ENCODE results near the gene CRISPLD2.
"Not testable (repeated sequence)": the region's sequence is repeated elsewhere in the genome, so short reads cannot be mapped to it uniquely, and the experiment has no call there.

The CRISPLD2 gene

DNA sequence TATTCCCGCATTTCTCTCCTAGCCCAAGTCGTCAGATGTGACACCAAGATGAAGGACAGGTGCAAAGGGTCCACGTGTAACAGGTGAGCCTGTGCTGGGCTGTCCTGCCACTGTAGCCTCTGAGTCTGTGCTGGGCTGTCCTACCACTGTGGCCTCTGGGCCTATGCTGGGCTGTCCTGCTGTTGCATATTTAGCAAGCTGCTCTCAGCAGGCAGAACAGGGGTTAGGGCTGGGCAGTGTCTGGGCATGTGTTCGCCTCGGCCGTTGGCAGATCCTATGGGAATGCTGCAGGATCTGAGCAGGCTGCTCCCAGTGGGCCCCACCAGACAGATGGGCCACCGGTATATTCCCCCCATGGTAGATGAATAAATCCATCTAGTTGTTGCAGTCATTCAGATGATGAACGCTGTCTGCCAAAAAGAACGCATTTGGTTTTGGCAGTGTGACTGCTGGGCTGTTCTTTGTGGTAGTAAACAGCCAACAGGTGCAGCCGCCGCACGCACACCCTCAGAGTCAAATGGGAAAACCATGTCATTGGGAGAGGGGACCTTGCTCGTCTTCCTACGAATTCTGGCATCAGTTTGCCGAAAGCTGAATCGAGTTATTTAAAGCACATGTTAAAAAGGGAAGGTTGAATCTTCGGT, 49.2 kb downstream of the CRISPLD2 start:
- no peak overlapping the region for H2AFZ ChIP-seq (ENCODE audit: low read length)
- H3K27me3 ChIP-seq (replicated peaks; ENCODE audit: insufficient read depth, low read length), result peaks cover 53% of the 10 kb centered on the region
- no peaks in the 10 kb centered on the region for H4K20me1 ChIP-seq (ENCODE audit: insufficient read depth, low read length)
- H3K9ac ChIP-seq (ENCODE audit: low read length), result no peak overlapping the region
- H3K36me3 ChIP-seq (replicated peaks; ENCODE audit: insufficient read depth, low read length), result no peaks in the 10 kb centered on the region
- no peaks in the 10 kb centered on the region for H3K9me3 ChIP-seq (replicated peaks; ENCODE audit: insufficient read depth, low read length)
- no peaks in the 10 kb centered on the region for H3K4me1 ChIP-seq (ENCODE audit: low read length)
- H3K79me2 ChIP-seq (ENCODE audit: low read length), result no peaks in the 10 kb centered on the region
- H3F3A ChIP-seq (ENCODE audit: insufficient read depth, low read length), result no peaks in the 10 kb centered on the region
- no peak for DNase-seq
- TF ChIP-seq EZH2 (optimal IDR thresholded peaks at IDR 0.05; ENCODE audit: low read depth, low read length), result no peak
- no peak overlapping the region for H3K4me2 ChIP-seq (ENCODE audit: low read depth, low read length)
- H3K4me3 ChIP-seq (ENCODE audit: low read length), result no peak overlapping the region
- H3K27ac ChIP-seq (ENCODE audit: low read length), result no peak overlapping the region
- no peaks in the 10 kb centered on the region for H3K9me2 ChIP-seq (replicated peaks; ENCODE audit: insufficient read depth, low read length)

GRCh38 chr16:84869473-84869845, 49.7 kb downstream of the CRISPLD2 start:
- Histone ChIP-seq H3K4me1 (ENCODE audit: low read length) (no peaks in the 10 kb centered on the region), H3F3A (ENCODE audit: insufficient read depth, low read length) (no peaks in the 10 kb centered on the region), H3K9me2 (replicated peaks; ENCODE audit: insufficient read depth, low read length) (no peaks in the 10 kb centered on the region), H3K27ac (ENCODE audit: low read length) (no peak overlapping the region), H3K79me2 (ENCODE audit: low read length) (no peaks in the 10 kb centered on the region), H3K36me3 (replicated peaks; ENCODE audit: insufficient read depth, low read length) (no peaks in the 10 kb centered on the region), H2AFZ (ENCODE audit: low read length) (no peak overlapping the region), H3K4me2 (ENCODE audit: low read depth, low read length) (no peak overlapping the region), H3K9ac (ENCODE audit: low read length) (no peak overlapping the region), H3K9me3 (replicated peaks; ENCODE audit: insufficient read depth, low read length) (no peaks in the 10 kb centered on the region), H3K27me3 (replicated peaks; ENCODE audit: insufficient read depth, low read length) (peaks cover 48% of the 10 kb centered on the region), H3K4me3 (ENCODE audit: low read length) (no peak overlapping the region), H4K20me1 (ENCODE audit: insufficient read depth, low read length) (no peaks in the 10 kb centered on the region)
- no peak for DNase-seq
- TF ChIP-seq, protein P1, sequence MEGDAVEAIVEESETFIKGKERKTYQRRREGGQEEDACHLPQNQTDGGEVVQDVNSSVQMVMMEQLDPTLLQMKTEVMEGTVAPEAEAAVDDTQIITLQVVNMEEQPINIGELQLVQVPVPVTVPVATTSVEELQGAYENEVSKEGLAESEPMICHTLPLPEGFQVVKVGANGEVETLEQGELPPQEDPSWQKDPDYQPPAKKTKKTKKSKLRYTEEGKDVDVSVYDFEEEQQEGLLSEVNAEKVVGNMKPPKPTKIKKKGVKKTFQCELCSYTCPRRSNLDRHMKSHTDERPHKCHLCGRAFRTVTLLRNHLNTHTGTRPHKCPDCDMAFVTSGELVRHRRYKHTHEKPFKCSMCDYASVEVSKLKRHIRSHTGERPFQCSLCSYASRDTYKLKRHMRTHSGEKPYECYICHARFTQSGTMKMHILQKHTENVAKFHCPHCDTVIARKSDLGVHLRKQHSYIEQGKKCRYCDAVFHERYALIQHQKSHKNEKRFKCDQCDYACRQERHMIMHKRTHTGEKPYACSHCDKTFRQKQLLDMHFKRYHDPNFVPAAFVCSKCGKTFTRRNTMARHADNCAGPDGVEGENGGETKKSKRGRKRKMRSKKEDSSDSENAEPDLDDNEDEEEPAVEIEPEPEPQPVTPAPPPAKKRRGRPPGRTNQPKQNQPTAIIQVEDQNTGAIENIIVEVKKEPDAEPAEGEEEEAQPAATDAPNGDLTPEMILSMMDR (IDR thresholded peaks at IDR 0.05; ENCODE audit: low read length), result no peak
- TF ChIP-seq EZH2 (optimal IDR thresholded peaks at IDR 0.05; ENCODE audit: low read depth, low read length), result no peak
- TF ChIP-seq EZH2phosphoT487 (IDR thresholded peaks at IDR 0.05; ENCODE audit: low read length), result no peak

DNA sequence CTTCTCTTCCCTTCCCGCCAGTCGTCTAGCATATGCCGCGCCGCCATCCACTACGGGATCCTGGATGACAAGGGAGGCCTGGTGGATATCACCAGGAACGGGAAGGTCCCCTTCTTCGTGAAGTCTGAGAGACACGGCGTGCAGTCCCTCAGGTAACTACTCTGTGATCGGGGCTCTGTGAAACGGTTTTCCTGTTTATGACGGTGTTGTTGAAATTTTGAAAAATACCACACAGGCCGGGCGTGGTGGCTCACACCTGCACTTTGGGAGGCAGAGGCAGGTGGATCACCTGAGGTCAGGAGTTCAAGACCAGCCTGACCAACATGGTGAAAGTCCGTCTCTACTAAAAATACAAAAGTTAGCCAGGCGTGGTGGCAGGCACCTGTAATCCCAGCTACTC, 53.2 kb downstream of the CRISPLD2 start:
- not testable (repeated sequence) for H3K4me1 ChIP-seq (ENCODE audit: low read length); H3K9me2 ChIP-seq (replicated peaks; ENCODE audit: insufficient read depth, low read length); H3K4me2 ChIP-seq (ENCODE audit: low read depth, low read length); DNase-seq; H3F3A ChIP-seq (ENCODE audit: insufficient read depth, low read length); H3K9me3 ChIP-seq (replicated peaks; ENCODE audit: insufficient read depth, low read length); H3K79me2 ChIP-seq (ENCODE audit: low read length); H3K4me3 ChIP-seq (ENCODE audit: low read length); H3K27ac ChIP-seq (ENCODE audit: low read length); H2AFZ ChIP-seq (ENCODE audit: low read length); H3K36me3 ChIP-seq (replicated peaks; ENCODE audit: insufficient read depth, low read length); H3K9ac ChIP-seq (ENCODE audit: low read length); H4K20me1 ChIP-seq (ENCODE audit: insufficient read depth, low read length)
- H3K27me3 ChIP-seq (replicated peaks; ENCODE audit: insufficient read depth, low read length), result peaks cover 18% of the 10 kb centered on the region; the same call in 1 of the 2 replicates

GRCh38 chr16:84874004-84874435, 54.2 kb downstream of the CRISPLD2 start:
- Histone ChIP-seq H4K20me1 (ENCODE audit: insufficient read depth, low read length) (no peaks in the 10 kb centered on the region), H3K9ac (ENCODE audit: low read length) (no peak overlapping the region), H3K27ac (ENCODE audit: low read length) (no peak overlapping the region), H3K4me3 (ENCODE audit: low read length) (no peak overlapping the region), H3K9me2 (replicated peaks; ENCODE audit: insufficient read depth, low read length) (no peaks in the 10 kb centered on the region), H3K4me2 (ENCODE audit: low read depth, low read length) (no peak overlapping the region), H2AFZ (ENCODE audit: low read length) (no peak overlapping the region), H3F3A (ENCODE audit: insufficient read depth, low read length) (no peaks in the 10 kb centered on the region), H3K36me3 (replicated peaks; ENCODE audit: insufficient read depth, low read length) (no peaks in the 10 kb centered on the region), H3K27me3 (replicated peaks; ENCODE audit: insufficient read depth, low read length) (peaks cover 8% of the 10 kb centered on the region; the same call in 1 of the 2 replicates), H3K79me2 (ENCODE audit: low read length) (no peaks in the 10 kb centered on the region), H3K4me1 (ENCODE audit: low read length) (no peaks in the 10 kb centered on the region), H3K9me3 (replicated peaks; ENCODE audit: insufficient read depth, low read length) (no peaks in the 10 kb centered on the region)
- TF ChIP-seq EZH2 (optimal IDR thresholded peaks at IDR 0.05; ENCODE audit: low read depth, low read length) (no peak), EZH2phosphoT487 (IDR thresholded peaks at IDR 0.05; ENCODE audit: low read length) (no peak)
- TF ChIP-seq, protein P1 (IDR thresholded peaks at IDR 0.05; ENCODE audit: low read length), result no peak
- no peak for DNase-seq
